ENCODE measurements around the gene TAS2R10.

Gene TAS2R10

DNA sequence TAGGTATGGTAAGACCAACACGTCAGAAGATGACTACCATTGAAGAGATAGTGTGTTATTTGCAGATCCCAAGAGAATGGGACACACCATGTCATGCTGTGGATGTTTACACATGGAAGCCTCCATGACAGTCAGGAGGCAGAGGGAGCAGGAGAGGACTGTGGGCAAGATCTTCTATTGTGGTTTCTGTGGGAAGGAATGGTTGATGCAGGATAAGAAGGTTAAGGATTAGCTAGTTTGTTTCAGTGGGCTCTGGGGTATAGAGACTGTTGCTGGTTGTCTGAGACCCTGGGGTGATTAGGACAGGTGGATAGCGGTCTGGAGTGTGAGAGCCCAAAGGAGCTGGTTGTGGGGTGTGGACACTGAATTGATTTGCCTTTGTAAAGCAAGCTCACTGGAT is 47.1 kb downstream of the TAS2R10 start:
- DNase-seq (ENCODE audit: low read depth in 2 of 2), result no peak

All from stimulated activated CD4-positive, alpha-beta T cell treated with anti-CD3 and anti-CD28 coated beads, Interleukin-15, amount 100 ng/mL, for 48 hours (primary cell).